ENCODE results near the gene GIT1. TPM values are rescaled to one million over a fixed set of nuclear protein-coding genes. Genes with fewer than 3 reads are reported as not detected.
"Not testable (repeated sequence)": the region's sequence is repeated elsewhere in the genome, so short reads cannot be mapped to it uniquely, and the experiment has no call there.

GIT1 gene
- total RNA-seq, 1 donor from 2014 or later = 81.0 TPM

DNA sequence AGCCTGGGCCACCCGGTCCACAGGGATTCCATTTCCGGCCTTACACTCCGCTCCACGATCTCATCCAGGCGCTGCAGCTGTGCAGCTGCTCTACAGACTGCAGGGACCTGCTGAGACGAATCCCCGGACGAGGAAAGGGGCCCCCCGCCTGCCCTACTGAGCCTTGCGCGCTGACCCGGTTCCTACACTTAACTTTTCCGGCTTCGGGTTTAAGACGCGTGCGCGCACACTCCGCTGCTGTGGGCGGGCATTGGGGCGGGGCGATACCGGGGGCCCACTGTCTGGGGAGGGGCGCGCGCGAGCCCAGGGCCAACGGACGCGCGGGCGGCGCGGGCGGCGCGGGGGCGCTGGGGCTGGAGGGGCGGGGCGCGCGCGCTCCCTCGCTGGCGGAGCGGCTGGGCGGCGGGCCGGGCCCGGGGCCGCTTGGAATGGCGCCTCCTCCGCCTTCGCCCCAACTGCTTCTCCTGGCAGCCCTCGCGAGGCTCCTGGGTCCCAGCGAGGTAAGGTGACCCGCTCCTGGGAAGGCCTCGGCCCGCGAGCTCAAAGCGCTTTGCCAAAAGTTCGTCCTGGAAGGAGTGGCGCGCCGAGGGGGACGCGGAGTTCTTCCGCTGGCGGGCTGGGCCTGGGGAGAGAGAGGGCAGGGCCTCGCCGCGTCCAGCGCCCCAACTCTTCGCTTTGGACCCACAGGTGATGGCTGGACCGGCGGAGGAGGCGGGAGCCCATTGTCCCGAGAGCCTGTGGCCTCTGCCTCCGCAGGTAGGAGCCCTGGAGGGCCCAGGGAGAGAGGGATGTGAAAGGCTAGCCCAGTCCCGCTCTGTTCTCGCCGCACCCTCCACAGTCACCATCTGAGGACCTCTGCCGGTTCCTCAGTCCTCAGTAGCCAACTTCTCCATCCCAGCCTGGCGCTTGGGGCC lies 20.9 kb downstream of the GIT1 start, which contains the start of gene TP53I13:
Gene TP53I13, plus strand, starts transcription at position 371 of the 914 bp plus-strand sequence. Its CDS starts 58 bp downstream, at position 429.
- Mint-ChIP-seq H3K9me3 (no peaks in the 10 kb centered on the region), H3K4me1 (ENCODE audit: low read depth) (peaks cover 20% of the 10 kb centered on the region), H3K27ac (peak within 1 kb of the TSS; percentile 95), H3K27me3 (ENCODE audit: insufficient read depth) (peaks cover 1% of the 10 kb centered on the region), H3K36me3 (ENCODE audit: low read depth) (peaks cover 19% of the 10 kb centered on the region), H3K4me3 (peak within 1 kb of the TSS; percentile 89)
- intact Hi-C loops (cut with micrococcal nuclease) = loop anchor here (1.0 to 5.0 kb wide), 6 partner anchors 21 to 421 kb away; partner anchors contain the start of genes GIT1 and SSH2
- DNase-seq (ENCODE audit: low spot score) = peak; percentile 87

DNA sequence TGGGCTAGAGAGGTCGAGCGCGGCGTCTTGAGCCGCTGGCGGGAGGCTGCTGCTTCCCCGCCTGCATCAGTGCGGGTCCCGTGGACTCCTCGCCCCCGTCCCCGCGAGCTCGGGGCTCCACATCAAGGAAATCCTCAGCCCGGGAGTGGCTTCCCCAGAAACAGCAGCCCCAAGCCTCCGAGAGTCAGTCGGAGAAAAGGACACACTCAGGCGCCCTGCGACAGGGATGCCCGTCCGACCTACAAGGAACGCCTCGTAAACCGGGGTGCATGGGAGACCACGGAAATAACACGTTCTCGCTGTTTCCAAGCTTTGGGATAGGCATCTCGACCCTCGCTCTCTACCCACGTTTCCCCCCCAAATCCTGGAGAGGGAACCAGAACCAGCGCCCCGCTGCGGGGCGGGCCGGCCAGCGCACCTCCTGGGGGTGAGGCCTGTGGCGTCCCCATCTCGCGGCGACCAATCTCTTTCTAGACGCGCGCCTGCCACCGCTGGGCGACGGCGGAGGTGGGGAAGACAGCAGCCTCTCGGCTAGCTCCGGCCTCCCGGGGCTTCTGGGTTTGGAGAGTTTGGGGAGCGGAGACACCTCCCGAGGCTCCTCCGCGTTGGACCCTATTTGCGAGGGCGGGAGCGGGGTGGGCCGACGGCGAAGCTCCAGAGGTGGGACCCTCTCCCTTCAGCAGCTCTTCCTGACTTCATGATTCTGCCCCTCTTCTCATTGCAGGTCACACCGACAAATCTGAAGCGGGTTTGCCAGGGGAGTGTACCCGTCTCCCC lies 21.7 kb downstream of the GIT1 start:
- H3K4me1 Mint-ChIP-seq (ENCODE audit: low read depth) = peaks cover 20% of the 10 kb centered on the region
- intact Hi-C loops (cut with micrococcal nuclease) = loop anchor here (1.0 to 5.0 kb wide), 8 partner anchors 22 to 617 kb away; partner anchors contain the start of genes GIT1, PHF12 and SSH2
- peaks cover 1% of the 10 kb centered on the region for H3K27me3 Mint-ChIP-seq (ENCODE audit: insufficient read depth)
- no peaks in the 10 kb centered on the region for H3K9me3 Mint-ChIP-seq
- peak overlapping the region; percentile 89 for H3K4me3 Mint-ChIP-seq
- peaks cover 14% of the 10 kb centered on the region for H3K36me3 Mint-ChIP-seq (ENCODE audit: low read depth)
- peak overlapping the region; percentile 95 for H3K27ac Mint-ChIP-seq
- peak; percentile 74 for DNase-seq (ENCODE audit: low spot score)

DNA sequence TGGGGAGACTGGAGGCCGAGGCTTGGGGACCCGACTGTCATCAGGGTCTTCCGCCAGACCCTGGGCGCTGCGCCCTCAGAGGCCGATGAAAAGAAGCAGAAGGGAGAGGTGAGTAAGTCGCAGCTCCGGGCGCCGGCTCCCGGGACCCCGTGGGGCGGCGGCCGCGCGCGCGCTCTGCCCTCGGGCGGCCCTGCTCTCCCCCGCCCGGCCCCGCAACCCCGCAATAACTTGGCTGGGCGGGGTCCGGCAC lies 22.2 kb downstream of the GIT1 start:
- peaks cover 20% of the 10 kb centered on the region for H3K4me1 Mint-ChIP-seq (ENCODE audit: low read depth)
- peak overlapping the region; percentile 95 for H3K27ac Mint-ChIP-seq
- H3K4me3 Mint-ChIP-seq = peak overlapping the region; percentile 89
- intact Hi-C loops (cut with micrococcal nuclease) = loop anchor here (2.0 to 5.0 kb wide), 6 partner anchors 195 to 616 kb away; partner anchors contain the start of genes PHF12 and SSH2
- peaks cover 1% of the 10 kb centered on the region for H3K27me3 Mint-ChIP-seq (ENCODE audit: insufficient read depth)
- no peaks in the 10 kb centered on the region for H3K9me3 Mint-ChIP-seq
- peaks cover 18% of the 10 kb centered on the region for H3K36me3 Mint-ChIP-seq (ENCODE audit: low read depth)
- DNase-seq (ENCODE audit: low spot score) = no peak

DNA sequence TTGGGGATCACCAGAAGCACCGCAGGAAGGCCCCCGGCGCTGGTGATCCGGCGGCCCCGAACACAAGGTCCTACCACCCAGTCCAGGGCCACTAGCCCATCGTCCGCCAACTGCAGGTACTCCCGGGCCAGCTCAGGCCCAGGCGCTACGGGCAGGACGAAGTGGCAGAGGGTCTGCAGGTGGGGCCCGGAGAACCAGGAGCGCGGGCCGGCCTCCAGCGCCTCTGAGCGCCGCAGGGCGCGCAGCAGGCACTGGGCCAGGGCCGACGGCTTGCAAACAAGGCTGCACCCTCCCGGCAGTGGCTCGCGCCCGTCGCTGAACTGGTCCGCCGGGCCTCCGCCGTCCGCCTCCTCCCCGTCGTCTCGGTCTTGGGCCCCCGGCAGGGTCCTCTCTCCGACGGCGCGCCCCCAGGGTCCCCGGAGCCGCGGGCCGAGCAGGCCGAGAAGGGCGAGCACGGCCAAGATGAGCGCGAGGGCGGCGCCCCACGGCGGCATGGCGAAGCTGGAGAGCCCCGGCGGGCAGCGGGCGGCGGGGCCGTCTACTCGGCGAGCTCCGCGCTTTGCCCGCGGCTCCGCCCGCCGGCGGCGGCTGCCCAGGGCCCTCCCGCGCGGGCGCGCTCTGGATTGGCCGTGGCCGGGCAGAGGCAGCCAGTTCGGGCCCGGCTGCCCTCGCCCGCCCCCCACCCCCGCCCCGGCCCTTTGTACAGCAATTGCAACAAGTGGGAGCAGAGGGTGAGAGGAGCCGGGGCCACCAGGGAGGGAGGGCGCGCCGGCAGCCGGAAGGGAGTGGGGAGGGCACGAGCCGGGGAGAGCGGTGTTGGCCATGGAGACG lies 22.8 kb downstream of the GIT1 start, which contains the start of gene ABHD15:
Gene ABHD15, minus strand, starts transcription at position 565 of the 831 bp plus-strand sequence. Its CDS starts 71 bp downstream, at position 494.
- Mint-ChIP-seq H3K4me1 (ENCODE audit: low read depth) (peaks cover 20% of the 10 kb centered on the region), H3K36me3 (ENCODE audit: low read depth) (peaks cover 23% of the 10 kb centered on the region), H3K27ac (peak within 1 kb of the TSS; percentile 95), H3K27me3 (ENCODE audit: insufficient read depth) (peaks cover 1% of the 10 kb centered on the region), H3K4me3 (peak within 1 kb of the TSS; percentile 93), H3K9me3 (no peaks in the 10 kb centered on the region)
- intact Hi-C loops (cut with micrococcal nuclease) = loop anchor here (1.0 to 5.0 kb wide), 8 partner anchors 176 to 616 kb away; partner anchors contain the start of genes PHF12, SSH2 and TAOK1
- peak; percentile 62 for DNase-seq (ENCODE audit: low spot score)

DNA sequence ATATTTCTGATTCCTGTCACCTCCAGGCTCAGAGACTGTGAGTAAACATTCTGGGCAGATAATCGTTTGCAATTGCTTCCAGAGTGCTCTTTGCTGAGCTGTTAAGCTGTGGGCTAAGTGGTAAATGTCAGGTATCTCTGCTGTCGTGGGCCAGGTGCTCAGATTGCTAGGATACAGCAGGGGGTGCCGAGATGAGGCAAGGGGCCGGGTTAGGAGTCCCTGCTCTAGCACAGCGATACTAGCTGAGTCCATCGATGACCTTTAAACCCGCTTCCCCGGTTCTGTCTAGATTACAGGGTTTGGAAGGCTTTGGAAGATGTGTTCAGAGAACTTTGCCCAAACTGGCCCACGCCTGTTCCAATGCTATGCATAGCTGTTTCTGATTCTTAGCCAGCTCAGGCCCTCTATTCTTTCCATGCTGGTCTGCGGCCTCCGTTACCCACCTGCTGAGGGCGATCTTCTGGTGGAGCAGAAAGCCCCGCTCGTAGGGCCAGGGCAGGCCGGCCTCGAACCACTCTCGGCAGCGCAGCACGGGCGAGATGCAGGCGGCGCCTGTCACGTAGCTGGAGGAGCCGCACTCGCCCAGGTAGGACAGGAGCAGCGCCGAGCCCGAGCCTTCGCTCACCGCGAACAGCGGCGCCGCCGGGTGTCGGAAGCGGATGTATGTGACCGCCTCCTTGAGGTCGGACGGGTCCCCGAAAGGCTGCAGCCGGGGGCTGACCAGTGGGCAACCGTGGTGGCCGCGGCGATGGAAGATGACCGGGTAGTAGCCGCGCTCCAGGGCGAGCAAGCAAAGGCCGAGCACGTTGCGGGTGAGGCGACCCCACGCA lies 23.6 kb downstream of the GIT1 start:
- no peaks in the 10 kb centered on the region for H3K9me3 Mint-ChIP-seq
- H3K4me1 Mint-ChIP-seq (ENCODE audit: low read depth) = peaks cover 20% of the 10 kb centered on the region
- intact Hi-C loops (cut with micrococcal nuclease) = loop anchor here (1.0 to 5.0 kb wide), 8 partner anchors 176 to 615 kb away; partner anchors contain the start of genes PHF12, SSH2 and TAOK1
- H3K27me3 Mint-ChIP-seq (ENCODE audit: insufficient read depth) = peaks cover 1% of the 10 kb centered on the region
- peaks cover 23% of the 10 kb centered on the region for H3K36me3 Mint-ChIP-seq (ENCODE audit: low read depth)
- H3K4me3 Mint-ChIP-seq = peak overlapping the region; percentile 93
- H3K27ac Mint-ChIP-seq = peak overlapping the region; percentile 89
- DNase-seq (ENCODE audit: low spot score) = peak; percentile 62

DNA sequence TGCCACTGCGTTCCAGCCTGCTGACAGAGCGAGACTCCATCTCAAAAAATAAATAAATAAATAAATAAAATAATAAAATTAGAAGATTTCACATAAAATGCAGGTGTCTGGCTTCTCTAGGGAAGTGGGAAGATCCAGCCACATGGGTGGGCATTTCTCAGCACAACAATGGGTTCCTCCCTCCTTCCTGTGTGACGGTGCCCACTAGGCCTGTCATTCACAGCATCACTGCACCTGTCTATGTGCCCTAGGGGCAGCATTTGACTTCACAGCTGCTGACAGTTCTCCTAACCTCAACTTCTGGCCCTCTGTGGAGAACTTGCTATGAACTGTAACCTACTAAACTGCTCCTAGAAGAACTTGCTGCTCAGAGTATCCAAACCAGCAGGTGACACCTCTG lies 25.6 kb downstream of the GIT1 start:
- Mint-ChIP-seq H3K27me3 (ENCODE audit: insufficient read depth) (peaks cover 1% of the 10 kb centered on the region), H3K4me3 (peak overlapping the region; percentile 54), H3K27ac (no peak overlapping the region), H3K9me3 (no peaks in the 10 kb centered on the region), H3K4me1 (ENCODE audit: low read depth) (peaks cover 15% of the 10 kb centered on the region), H3K36me3 (ENCODE audit: low read depth) (peaks cover 27% of the 10 kb centered on the region)
- no peak for DNase-seq (ENCODE audit: low spot score)
- intact Hi-C loops (cut with micrococcal nuclease) = no loop called here

DNA sequence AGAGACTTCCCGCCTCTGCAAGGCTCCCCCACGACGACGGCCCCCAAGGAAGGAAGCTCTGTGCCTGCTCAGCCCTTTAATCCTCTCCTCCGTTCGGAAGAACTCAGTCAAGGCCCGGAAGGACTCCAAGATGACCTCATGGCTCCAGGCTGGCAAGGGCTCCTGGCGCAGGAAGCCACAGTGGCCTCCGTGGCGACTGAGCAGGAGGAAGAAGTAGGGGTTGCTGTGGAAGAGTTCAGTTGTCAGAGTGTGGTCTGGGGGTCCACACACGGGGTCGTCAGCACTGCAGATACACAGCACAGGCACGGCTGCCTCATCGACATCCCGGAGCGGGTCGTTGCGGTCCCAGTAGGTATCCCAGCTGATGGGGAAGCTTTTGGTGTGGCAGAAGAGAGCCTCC lies 26.8 kb downstream of the GIT1 start:
- Mint-ChIP-seq H3K36me3 (ENCODE audit: low read depth) (peaks cover 27% of the 10 kb centered on the region), H3K27ac (no peak overlapping the region)

DNA sequence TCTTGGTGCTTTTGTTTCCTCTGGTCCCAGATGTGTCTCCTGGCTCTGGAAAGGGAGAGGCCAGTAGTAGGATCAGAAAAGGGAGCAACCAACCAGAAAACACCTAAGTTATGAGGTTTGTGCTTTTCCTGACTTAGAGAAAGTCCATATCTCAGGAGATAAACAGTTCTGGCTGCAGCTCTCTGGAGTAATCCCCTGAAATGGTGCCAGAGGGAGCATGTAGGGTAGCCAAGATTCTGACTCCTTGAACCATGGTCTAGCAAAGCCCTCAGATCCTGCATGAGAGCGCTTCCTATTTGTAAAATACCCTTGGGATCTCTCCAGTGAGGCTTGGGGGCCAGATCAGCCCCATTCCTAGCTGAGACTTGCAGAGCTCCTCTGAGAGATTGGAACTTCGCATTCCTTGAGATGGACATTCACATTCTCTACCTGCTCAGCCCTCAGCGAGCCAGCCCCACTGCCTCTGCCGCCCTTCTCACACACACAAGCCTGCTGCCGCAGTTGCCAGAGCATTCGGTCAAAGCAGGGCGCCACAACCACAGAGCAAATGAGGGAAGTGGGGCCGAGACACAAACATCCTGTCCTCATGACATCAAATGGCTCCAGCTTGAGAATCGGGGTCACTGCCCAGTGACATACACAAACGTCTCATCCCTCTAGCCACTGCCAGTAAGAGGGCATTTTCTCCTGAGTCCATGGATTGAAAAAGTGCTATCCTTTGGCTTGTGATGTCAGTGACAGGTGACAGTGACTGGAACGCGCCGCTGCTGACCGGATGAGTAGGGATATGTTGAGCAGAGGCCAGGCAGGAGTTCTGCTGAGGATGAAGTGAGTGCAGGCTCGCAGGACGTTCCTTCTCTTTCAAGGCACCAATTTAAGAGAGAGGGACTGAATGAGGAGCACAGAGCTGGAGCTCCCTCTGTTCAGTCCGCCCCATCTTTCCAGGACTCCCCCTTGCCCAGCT lies 27.6 kb downstream of the GIT1 start:
- H3K36me3 Mint-ChIP-seq (ENCODE audit: low read depth) = peaks cover 27% of the 10 kb centered on the region
- DNase-seq (ENCODE audit: low spot score) = no peak
- H3K4me1 Mint-ChIP-seq (ENCODE audit: low read depth) = peaks cover 27% of the 10 kb centered on the region
- no peaks in the 10 kb centered on the region for H3K9me3 Mint-ChIP-seq
- H3K27ac Mint-ChIP-seq = no peak overlapping the region
- H3K4me3 Mint-ChIP-seq = no peak overlapping the region
- no peaks in the 10 kb centered on the region for H3K27me3 Mint-ChIP-seq (ENCODE audit: insufficient read depth)
- intact Hi-C loops (cut with micrococcal nuclease) = no loop called here

More for the DNA sequence above, 26.8 kb downstream of the GIT1 start:
- H3K9me3 Mint-ChIP-seq = no peaks in the 10 kb centered on the region
- peaks cover 19% of the 10 kb centered on the region for H3K4me1 Mint-ChIP-seq (ENCODE audit: low read depth)
- intact Hi-C loops (cut with micrococcal nuclease) = no loop called here
- no peak overlapping the region for H3K4me3 Mint-ChIP-seq
- H3K27me3 Mint-ChIP-seq (ENCODE audit: insufficient read depth) = no peaks in the 10 kb centered on the region
- no peak for DNase-seq (ENCODE audit: low spot score)

DNA sequence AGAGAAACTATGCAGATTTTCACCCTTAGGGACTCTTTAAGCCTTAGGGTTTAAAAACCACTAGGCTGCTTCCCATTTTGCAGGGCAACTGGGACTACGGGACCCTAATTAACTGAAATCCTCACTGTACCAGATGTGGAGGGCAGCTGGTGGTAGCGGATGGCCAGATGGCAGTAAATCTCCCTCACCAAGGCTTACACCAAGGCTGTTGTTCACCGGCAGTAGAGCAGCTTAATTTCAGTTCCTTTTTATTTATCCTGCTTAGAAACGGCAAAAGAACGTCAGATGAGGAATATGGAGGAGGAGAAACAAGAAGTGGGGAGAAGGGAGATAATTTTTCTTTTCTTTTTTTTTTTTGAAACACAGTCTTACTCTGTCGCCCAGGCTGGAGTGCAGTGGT lies 29.1 kb downstream of the GIT1 start:
- Mint-ChIP-seq H3K4me3 (no peak overlapping the region), H3K9me3 (no peaks in the 10 kb centered on the region), H3K4me1 (ENCODE audit: low read depth) (peaks cover 21% of the 10 kb centered on the region), H3K27ac (no peak overlapping the region), H3K27me3 (ENCODE audit: insufficient read depth) (no peaks in the 10 kb centered on the region), H3K36me3 (ENCODE audit: low read depth) (peaks cover 27% of the 10 kb centered on the region)
- DNase-seq (ENCODE audit: low spot score) = no peak
- intact Hi-C loops (cut with micrococcal nuclease) = no loop called here

DNA sequence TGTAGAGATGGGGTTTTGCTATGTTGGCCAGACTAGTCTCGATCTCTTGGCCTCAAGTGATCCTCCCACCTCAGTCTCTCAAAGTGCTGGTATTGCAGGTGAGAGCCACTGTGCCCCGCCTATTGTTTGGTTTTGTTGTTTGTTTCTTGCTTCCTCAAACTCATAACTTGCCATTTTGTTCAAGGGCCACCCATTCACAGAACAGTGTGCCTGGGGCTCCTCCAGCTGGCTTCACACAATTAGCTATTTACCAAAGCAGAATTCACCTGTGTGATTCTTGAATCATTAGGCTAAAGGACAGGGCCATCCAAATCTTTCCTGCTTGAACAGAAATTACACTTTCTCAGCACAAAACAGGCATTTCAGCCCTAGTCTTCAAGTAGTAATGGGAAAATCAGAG lies 29.8 kb downstream of the GIT1 start:
- DNase-seq (ENCODE audit: low spot score) = no peak
- Mint-ChIP-seq H3K36me3 (ENCODE audit: low read depth) (peaks cover 28% of the 10 kb centered on the region), H3K27me3 (ENCODE audit: insufficient read depth) (no peaks in the 10 kb centered on the region), H3K9me3 (no peaks in the 10 kb centered on the region), H3K4me1 (ENCODE audit: low read depth) (peaks cover 21% of the 10 kb centered on the region), H3K4me3 (no peak overlapping the region), H3K27ac (no peak overlapping the region)
- intact Hi-C loops (cut with micrococcal nuclease) = no loop called here

DNA sequence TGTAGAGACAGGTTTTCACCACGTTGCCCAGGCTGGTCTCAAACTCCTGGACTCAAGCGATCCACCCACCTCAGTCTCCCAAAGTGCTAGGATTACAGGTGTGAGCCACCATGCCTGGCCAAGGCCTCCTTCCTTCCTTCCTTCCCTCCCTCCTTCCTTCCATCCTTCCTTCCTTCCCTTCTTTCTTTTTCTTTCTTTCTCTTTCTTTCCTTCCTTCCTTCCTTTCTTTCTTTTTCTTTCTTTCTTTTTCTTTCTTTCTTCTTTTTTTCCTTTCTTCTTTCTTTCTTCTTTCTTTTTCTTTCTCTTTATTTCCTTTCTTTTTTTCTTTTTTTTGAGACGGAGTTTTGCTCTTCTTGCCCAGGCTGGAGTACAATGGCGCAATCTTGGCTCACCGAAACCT lies 31.3 kb downstream of the GIT1 start:
- H3K9me3 Mint-ChIP-seq; intact Hi-C loops (cut with micrococcal nuclease); H3K27ac Mint-ChIP-seq; DNase-seq (ENCODE audit: low spot score); H3K27me3 Mint-ChIP-seq (ENCODE audit: insufficient read depth); H3K4me3 Mint-ChIP-seq: not testable (repeated sequence)
- Mint-ChIP-seq H3K36me3 (ENCODE audit: low read depth) (peaks cover 24% of the 10 kb centered on the region), H3K4me1 (ENCODE audit: low read depth) (peaks cover 14% of the 10 kb centered on the region)

Data from activated T-helper 1 cell treated with anti-CD3 and anti-CD28 coated beads, Interleukin-12 subunit alpha, Interleukin-12 subunit beta, Interleukin-2, Interleukin-4 antibody, amounts not matched to agents 30 ng/mL and 10 ng/mL and 1 ng/mL, durations not matched to agents 14 hours and 24 hours and 36 hours (primary cell).